ENCODE measurements around the gene ZBTB42.

DNA sequence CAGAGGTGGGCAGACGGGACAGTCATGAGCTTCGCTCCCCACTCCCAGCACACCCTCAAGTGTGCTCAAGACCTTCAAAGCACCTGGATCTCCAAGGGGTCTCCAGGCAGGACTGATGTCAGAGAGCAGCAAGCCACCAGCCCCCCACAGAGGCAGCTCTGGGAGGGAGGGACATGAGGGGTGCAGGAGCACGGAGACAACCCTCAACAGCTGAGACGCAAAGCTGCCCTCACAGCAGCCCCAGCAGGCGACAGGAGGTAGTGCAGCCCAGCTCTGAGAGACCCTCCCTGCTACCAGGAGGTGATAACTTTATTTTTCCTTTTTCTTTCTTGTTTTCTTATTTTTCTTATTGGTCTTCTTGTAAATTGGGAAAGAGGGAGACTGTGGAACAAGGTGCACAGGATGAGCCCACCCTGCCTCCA, 30.0 kb upstream of the ZBTB42 start:
- TF ChIP-seq, protein P1, sequence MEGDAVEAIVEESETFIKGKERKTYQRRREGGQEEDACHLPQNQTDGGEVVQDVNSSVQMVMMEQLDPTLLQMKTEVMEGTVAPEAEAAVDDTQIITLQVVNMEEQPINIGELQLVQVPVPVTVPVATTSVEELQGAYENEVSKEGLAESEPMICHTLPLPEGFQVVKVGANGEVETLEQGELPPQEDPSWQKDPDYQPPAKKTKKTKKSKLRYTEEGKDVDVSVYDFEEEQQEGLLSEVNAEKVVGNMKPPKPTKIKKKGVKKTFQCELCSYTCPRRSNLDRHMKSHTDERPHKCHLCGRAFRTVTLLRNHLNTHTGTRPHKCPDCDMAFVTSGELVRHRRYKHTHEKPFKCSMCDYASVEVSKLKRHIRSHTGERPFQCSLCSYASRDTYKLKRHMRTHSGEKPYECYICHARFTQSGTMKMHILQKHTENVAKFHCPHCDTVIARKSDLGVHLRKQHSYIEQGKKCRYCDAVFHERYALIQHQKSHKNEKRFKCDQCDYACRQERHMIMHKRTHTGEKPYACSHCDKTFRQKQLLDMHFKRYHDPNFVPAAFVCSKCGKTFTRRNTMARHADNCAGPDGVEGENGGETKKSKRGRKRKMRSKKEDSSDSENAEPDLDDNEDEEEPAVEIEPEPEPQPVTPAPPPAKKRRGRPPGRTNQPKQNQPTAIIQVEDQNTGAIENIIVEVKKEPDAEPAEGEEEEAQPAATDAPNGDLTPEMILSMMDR (IDR thresholded peaks at IDR 0.05) = peak; percentile 79
- TF ChIP-seq POLR2AphosphoS5 (IDR thresholded peaks at IDR 0.05; ENCODE audit: low read depth, low read length) (no peak), TCF7L2 (IDR thresholded peaks at IDR 0.05; ENCODE audit: low read depth, low read length) (no peak)
